Epithelial cell of proximal tubule (primary cell): ENCODE data around the gene SLC51A. TPM values are rescaled to one million over a fixed set of nuclear protein-coding genes. Genes with fewer than 3 reads are reported as not detected.

Experiments
- DNase-seq: peaks from one replicate; pipeline ENCODE4 v3.0.0-alpha.2; 2011; ENCODE audit warnings: low read depth
- H3K4me3 ChIP-seq: 2 replicates; pipeline ENCODE4 v1.5.1; 2011; ENCODE audit warnings: low read depth, mild to moderate bottlenecking, low read length
- CTCF ChIP-seq: conservative IDR thresholded peaks from 2 replicates; pipeline ENCODE4 v1.5.1; 2012; ENCODE audit warnings: low read depth, mild to moderate bottlenecking, low read length
- total RNA-seq: library from RNA; depleted of rRNA; stranded (reverse); fragments of >200 nt; gene quantifications from 2 replicates; pipeline ENCODE4 v1.2.3, GENCODE V29; 2015

SLC51A gene
- total RNA-seq, 1 donor from 2014 or later: 0.12 TPM

GRCh38 chr3:196184881-196185280 is 31.5 kb upstream of the SLC51A start:
- no peak for DNase-seq
- no peak for TF ChIP-seq CTCF
- no peak overlapping the region for H3K4me3 ChIP-seq

- TF ChIP-seq CTCF: no peak
- no peak overlapping the region for H3K4me3 ChIP-seq
- no peak for DNase-seq
Observed at GRCh38 chr3:196186651-196187573, 29.4 kb upstream of the SLC51A start.

GRCh38 chr3:196189566-196190347 is 26.6 kb upstream of the SLC51A start:
- no peak overlapping the region for H3K4me3 ChIP-seq
- no peak for TF ChIP-seq CTCF
- no peak for DNase-seq

GRCh38 chr3:196192036-196192523 is 24.3 kb upstream of the SLC51A start:
- H3K4me3 ChIP-seq: no peak overlapping the region
- no peak for DNase-seq
- no peak for TF ChIP-seq CTCF

- no peak for DNase-seq
- no peak overlapping the region for H3K4me3 ChIP-seq
- no peak for TF ChIP-seq CTCF
Observed at GRCh38 chr3:196192524-196193051, 23.7 kb upstream of the SLC51A start.

GRCh38 chr3:196193133-196193735 is 23.1 kb upstream of the SLC51A start:
- DNase-seq: no peak
- no peak overlapping the region for H3K4me3 ChIP-seq
- no peak for TF ChIP-seq CTCF
